Type B pancreatic cell (in vitro differentiated cells): ENCODE measurements around the gene PRRC2B. TPM values are rescaled to one million over a fixed set of nuclear protein-coding genes. Genes with fewer than 3 reads are reported as not detected.
A peak's percentile ranks its signal among the peaks of the same experiment; 100 is the strongest.

Experiments used
- DNase-seq: peaks from one replicate; pipeline ENCODE4 v3.0.0; 2021; ENCODE audit warnings: mixed read lengths; ENCODE audit not compliant: unreplicated experiment; ENCODE audit errors: extremely low spot score
- H3K27ac Mint-ChIP-seq: 2 replicates; pipeline ENCODE4 v1.8.0; 2021; ENCODE audit warnings: mild to moderate bottlenecking, mixed read lengths
- H3K27me3 Mint-ChIP-seq: 2 replicates; pipeline ENCODE4 v1.8.0; 2021; ENCODE audit warnings: mixed read lengths
- H3K36me3 Mint-ChIP-seq: 2 replicates; pipeline ENCODE4 v1.8.0; 2021; ENCODE audit warnings: mixed read lengths
- H3K4me1 Mint-ChIP-seq: one replicate; pipeline ENCODE4 v1.8.0; 2021; ENCODE audit warnings: mixed read lengths; ENCODE audit not compliant: unreplicated experiment
- H3K4me3 Mint-ChIP-seq: 2 replicates; pipeline ENCODE4 v1.8.0; 2021; ENCODE audit warnings: mild to moderate bottlenecking, mixed read lengths
- H3K9me3 Mint-ChIP-seq: 2 replicates; pipeline ENCODE4 v1.8.0; 2021; ENCODE audit warnings: mixed read lengths
- CTCF ChIP-seq: fragments of 200-600 bp; sonication (generic); conservative IDR thresholded peaks from 2 replicates; pipeline ENCODE4 v1.5.0; 2021; ENCODE audit warnings: antibody characterized with exemption, mild to moderate bottlenecking
- total RNA-seq: library from RNA; stranded (reverse); gene quantifications from 2 replicates; pipeline ENCODE4 v1.2.1, GENCODE V29; 2021; ENCODE audit warnings: low replicate concordance

The PRRC2B gene
- total RNA-seq, 1 donor from 2014 or later: 300 TPM

DNA sequence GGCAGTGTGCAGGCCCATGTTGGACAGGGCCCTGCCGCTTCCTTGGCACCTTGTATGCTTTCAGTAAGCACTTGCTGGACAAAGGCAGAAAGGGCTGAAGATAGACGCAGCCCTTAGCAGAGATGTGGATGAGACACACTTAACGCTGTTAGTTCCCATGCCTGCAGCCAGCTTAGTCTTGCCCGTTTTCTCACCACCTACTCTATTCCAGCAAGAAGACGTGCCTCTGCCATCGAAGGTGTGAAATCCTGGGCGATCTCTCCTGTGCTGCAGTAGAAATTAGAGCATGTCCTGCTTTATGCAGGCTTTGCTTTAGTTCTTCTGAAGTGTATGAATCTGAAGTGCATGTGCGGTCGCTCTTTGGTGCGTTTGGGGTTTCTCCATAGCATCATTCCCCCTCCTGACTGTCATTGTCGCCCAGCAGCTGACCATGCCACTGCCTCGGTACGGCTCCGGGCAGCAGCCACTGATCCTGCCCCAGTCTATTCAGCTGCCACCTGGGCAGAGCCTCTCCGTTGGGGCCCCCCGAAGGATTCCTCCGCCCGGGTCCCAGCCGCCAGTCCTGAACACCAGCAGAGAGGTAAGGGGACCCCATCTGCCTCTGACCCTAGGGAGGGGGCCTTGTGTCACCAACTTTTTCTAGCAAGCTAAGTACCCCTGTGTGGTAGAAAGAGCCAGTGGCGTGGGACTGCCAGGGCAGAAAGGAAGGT lies 97.3 kb downstream of the PRRC2B start:
- no peak for TF ChIP-seq CTCF
- no peak overlapping the region for H3K27ac Mint-ChIP-seq

GRCh38 chr9:131492070-131492469 lies 98.2 kb downstream of the PRRC2B start:
- Mint-ChIP-seq H3K36me3 (peaks cover 30% of the 10 kb centered on the region), H3K4me1 (no peaks in the 10 kb centered on the region)
- DNase-seq: no peak

More for the DNA sequence above, 97.3 kb downstream of the PRRC2B start:
- peaks cover 30% of the 10 kb centered on the region for H3K36me3 Mint-ChIP-seq
- no peak overlapping the region for H3K4me3 Mint-ChIP-seq
- no peak for DNase-seq
- no peaks in the 10 kb centered on the region for H3K4me1 Mint-ChIP-seq
- H3K27me3 Mint-ChIP-seq: no peaks in the 10 kb centered on the region
- no peaks in the 10 kb centered on the region for H3K9me3 Mint-ChIP-seq

GRCh38 chr9:131494296-131494870 lies 100.5 kb downstream of the PRRC2B start:
- Mint-ChIP-seq H3K27me3 (no peaks in the 10 kb centered on the region), H3K9me3 (no peaks in the 10 kb centered on the region), H3K27ac (no peak overlapping the region), H3K36me3 (peaks cover 26% of the 10 kb centered on the region), H3K4me3 (no peak overlapping the region), H3K4me1 (no peaks in the 10 kb centered on the region)
- no peak for DNase-seq
- no peak for TF ChIP-seq CTCF

More at GRCh38 chr9:131492070-131492469, 98.2 kb downstream of the PRRC2B start:
- no peak overlapping the region for H3K4me3 Mint-ChIP-seq
- TF ChIP-seq CTCF: no peak
- no peaks in the 10 kb centered on the region for H3K27me3 Mint-ChIP-seq
- H3K9me3 Mint-ChIP-seq: no peaks in the 10 kb centered on the region
- peak overlapping the region; percentile 6 for H3K27ac Mint-ChIP-seq

- TF ChIP-seq CTCF: no peak
- DNase-seq: no peak
- Mint-ChIP-seq H3K36me3 (peaks cover 20% of the 10 kb centered on the region), H3K4me1 (no peaks in the 10 kb centered on the region), H3K9me3 (no peaks in the 10 kb centered on the region), H3K4me3 (no peak overlapping the region), H3K27ac (no peak overlapping the region), H3K27me3 (no peaks in the 10 kb centered on the region)
Observed at GRCh38 chr9:131495785-131496184, 101.9 kb downstream of the PRRC2B start.

DNA sequence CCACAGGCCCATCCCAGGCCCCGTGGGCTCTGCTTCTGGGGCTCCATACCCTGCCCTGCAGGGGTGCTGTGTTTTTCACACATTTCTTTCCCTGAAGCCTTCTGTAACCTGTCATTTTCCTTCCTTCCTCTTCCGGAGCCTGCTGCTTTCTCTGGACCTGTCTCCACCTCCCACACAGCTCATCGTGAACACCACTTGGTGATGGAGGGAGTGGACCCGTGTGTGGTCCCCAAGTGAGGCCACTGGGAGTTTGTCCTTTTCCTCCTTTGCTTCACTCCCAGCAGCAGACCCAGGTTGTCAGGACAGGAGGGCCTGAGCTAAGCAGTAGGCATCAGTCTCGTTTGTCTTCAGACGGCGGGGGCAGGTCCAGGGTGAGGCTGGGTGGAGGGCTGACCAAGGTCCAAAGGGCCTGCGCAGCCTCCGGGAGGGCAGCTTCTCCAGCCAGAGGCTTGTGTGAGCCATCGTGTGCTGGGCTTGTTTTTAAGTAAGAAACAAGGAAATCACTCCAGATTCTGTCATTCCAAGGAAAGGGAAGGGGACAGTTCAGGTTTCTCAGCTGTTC lies 103.0 kb downstream of the PRRC2B start:
- Mint-ChIP-seq H3K36me3 (peaks cover 21% of the 10 kb centered on the region), H3K4me3 (no peak overlapping the region), H3K27me3 (no peaks in the 10 kb centered on the region), H3K4me1 (peaks cover 5% of the 10 kb centered on the region), H3K27ac (no peak overlapping the region), H3K9me3 (no peaks in the 10 kb centered on the region)
- DNase-seq: no peak
- TF ChIP-seq CTCF: no peak
